GM18507 (cell line): ENCODE measurements around the gene ARSB.
"Not testable (repeated sequence)": the region's sequence is repeated elsewhere in the genome, so short reads cannot be mapped to it uniquely, and the experiment has no call there.

Source experiments
- DNase-seq: peaks from one replicate; pipeline ENCODE4 v3.0.0; 2011; ENCODE audit warnings: low read depth; ENCODE audit not compliant: insufficient read length; ENCODE audit errors: extremely low spot score
- FAIRE-seq: peaks from 2 replicates; lab custom pipeline; 2011; peaks lifted over from hg19 to GRCh38; lab: Jason Lieb, UNC

ARSB gene

DNA sequence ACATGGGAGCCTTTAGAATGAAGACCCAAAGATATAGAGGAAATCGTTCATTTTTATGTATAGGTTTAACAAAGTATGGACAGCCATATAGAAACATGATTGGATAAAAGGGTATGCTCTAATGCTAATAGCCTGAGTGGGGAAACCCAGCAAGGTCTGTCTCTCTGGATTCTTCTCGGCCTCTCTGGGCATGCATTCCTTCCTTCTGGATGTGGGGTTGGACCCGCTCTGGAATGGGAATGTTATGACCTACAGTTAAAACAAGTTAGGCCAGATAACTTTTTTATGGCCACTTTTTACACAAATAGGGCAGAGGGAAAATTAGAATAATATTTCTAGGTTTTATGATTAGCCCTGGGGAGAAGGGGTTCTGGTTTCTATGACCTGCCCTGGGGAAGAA is 103.2 kb downstream of the ARSB start:
- no peak for FAIRE-seq

DNA sequence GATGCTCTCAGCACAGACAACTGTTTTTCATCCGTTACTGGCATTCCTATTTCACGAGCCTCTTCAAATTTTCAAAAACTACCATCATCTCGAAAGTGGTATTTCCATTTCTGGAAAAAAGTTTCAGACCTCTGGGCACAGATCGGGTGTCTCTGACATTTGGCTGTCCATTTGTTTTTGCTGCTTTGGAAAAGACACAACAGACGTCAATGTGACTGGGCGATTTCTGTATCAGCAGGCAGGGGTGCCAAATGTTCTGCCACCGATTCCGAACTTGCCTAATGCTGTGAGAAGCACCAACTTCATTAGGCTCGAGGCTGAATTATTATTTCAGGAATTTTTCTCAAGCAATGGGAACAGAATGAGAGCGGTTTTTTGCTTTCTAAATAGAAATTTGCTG is 105.6 kb downstream of the ARSB start:
- FAIRE-seq = no peak
- DNase-seq = no peak

More for the DNA sequence above, 103.2 kb downstream of the ARSB start:
- DNase-seq = no peak

- DNase-seq, FAIRE-seq: not testable (repeated sequence)
These were observed 119.0 kb downstream of the ARSB start for GRCh38 chr5:78866076-78866475.

GRCh38 chr5:78858364-78858763 is 126.7 kb downstream of the ARSB start:
- FAIRE-seq (no peak), DNase-seq (no peak)

DNA sequence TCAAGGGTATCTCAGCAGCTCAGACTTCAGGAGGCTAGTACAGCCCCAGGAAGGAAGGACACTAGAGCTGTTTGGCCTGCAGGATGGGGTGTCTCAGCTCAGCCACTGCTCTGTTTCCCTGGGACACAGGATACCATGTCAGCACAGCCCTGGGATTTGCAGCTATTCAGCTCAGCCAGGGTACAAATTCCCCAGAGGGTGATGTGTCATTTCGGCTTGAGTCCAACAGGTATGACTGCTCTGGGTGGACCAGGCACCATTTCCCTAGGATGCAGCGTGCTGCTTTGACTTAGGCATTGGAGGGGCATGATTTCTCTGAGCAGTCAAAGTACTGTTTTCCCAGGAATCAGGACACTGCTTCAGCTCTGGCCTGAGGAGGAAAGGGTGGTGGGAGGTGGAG is 130.1 kb downstream of the ARSB start:
- FAIRE-seq (no peak), DNase-seq (no peak)

DNA sequence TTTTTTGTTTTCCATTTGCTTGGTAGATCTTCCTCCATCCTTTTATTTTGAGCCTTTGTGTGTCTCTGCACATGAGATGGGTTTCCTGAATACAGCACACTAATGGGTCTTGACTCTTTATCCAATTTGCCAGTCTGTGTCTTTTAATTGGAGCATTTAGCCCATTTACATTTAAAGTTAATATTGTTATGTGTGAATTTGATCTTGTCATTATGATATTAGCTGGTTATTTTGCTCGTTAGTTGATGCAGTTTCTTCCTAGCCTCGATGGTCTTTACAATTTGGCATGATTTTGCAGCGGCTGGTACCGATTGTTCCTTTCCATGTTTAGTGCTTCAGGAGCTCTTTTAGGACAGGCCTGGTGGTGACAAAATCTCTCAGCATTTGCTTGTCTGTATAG is 133.2 kb downstream of the ARSB start:
- not testable (repeated sequence) for DNase-seq, FAIRE-seq

- DNase-seq (no peak), FAIRE-seq (peak; percentile 60)
These were observed 139.6 kb downstream of the ARSB start for GRCh38 chr5:78845470-78845869.

- no peak for DNase-seq
- FAIRE-seq = no peak
These were observed 141.7 kb downstream of the ARSB start for GRCh38 chr5:78843436-78843835.

GRCh38 chr5:78841767-78842166 is 143.3 kb downstream of the ARSB start:
- FAIRE-seq = peak; percentile 49
- DNase-seq = no peak

GRCh38 chr5:78838753-78839152 is 146.4 kb downstream of the ARSB start:
- FAIRE-seq (no peak), DNase-seq (no peak)

DNA sequence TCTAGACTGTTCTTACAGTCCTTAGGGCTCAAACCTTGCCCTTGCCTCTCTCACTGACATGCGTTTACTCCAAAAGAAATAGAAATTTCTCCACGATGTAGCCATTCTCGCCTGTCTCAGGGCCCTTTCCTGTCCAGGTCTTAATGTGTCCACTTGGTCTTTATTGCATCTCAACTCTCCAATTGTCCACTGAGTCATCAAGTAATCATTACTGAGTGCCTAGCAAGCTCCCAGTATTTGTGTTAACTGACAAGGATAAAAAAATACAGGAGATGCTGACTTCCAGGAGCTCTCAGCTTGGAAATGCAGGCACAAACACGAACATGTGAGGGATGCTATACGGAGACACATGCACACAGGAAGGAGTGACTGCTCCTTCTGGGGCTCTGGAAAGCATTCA is 147.3 kb downstream of the ARSB start:
- DNase-seq (no peak), FAIRE-seq (no peak)

GRCh38 chr5:78835176-78835575 is 149.9 kb downstream of the ARSB start:
- DNase-seq (no peak), FAIRE-seq (no peak)

- no peak for FAIRE-seq
- no peak for DNase-seq
These were observed 151.8 kb downstream of the ARSB start for GRCh38 chr5:78833284-78833683.

DNA sequence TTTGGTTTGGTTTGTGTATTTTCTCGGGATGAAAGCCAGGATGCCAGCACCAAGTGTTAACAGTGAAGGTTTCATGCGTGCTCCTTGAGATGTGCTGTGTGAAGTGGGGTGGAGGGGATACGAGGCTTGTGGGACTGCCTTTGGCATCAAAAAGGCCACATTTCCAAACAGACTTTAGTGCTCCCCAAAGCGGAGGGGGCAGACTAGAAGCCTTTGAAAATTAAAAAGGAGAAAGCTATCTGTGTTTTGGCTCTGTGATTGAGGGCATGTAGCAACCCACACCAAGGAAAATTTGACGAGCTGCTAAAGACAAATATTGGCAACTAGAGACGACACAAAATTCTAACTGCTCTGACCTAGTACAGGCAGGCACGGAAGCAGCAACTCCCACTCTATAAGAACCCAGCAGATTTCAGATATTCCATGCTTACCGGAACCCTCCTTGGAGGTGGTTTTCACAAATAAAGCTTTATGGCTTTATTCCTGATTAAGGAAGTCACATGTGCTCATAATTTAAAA is 154.5 kb downstream of the ARSB start:
- no peak for FAIRE-seq
- DNase-seq = no peak

GRCh38 chr5:78829811-78830527 is 155.1 kb downstream of the ARSB start:
- DNase-seq (no peak), FAIRE-seq (no peak)

- FAIRE-seq (no peak), DNase-seq (no peak)
These were observed 157.4 kb downstream of the ARSB start for GRCh38 chr5:78827725-78828124.

- peak; percentile 18 for FAIRE-seq
These were observed 160.3 kb downstream of the ARSB start for GRCh38 chr5:78824831-78825281.

GRCh38 chr5:78823196-78823595 is 161.9 kb downstream of the ARSB start:
- DNase-seq (no peak), FAIRE-seq (no peak)

More at GRCh38 chr5:78824831-78825281, 160.3 kb downstream of the ARSB start:
- DNase-seq = no peak

GRCh38 chr5:78821536-78822021 is 163.5 kb downstream of the ARSB start:
- FAIRE-seq (no peak), DNase-seq (no peak)

DNA sequence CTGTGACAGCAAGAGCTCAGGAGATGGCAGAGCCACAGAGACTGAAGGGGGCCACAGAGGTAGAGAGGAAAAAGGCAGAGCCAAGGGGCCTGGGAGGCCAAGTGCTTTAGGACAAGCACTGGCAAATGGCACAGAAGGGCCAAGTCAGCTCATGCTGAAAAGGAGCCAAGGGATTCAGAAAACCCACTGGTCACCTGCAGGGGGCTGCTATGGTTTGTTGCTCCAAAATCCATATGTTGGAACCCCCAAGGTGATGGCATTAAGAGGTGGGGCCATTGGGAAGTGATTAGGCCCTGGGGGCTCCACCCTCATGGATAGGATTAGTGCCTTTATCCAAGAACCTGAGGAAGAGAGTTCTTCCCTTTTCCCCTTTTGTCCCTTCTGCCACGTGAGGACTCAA is 165.4 kb downstream of the ARSB start:
- DNase-seq = no peak
- no peak for FAIRE-seq

DNA sequence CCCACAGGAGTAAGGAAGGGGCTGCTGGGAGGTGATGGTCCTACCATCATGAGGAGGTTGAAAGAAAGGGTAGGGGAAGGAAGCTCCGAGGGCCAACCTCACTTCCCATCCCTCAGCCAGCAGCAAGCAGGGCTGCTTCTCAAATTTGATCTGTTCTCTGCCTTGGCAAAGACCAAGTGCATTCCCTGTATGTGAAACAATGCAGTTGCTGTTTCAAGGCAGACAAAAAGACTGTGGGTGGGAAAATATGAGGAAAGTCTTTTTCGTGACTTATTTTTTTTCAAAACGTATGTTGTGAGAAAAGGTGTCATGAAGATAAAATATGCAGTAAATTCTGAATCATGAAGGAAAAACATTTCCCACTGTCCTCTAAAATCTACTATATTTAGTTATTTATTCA is 165.9 kb downstream of the ARSB start:
- FAIRE-seq (no peak), DNase-seq (no peak)
